Endothelial cell of umbilical vein (primary cell): ENCODE measurements around the gene B3GAT1. TPM values are rescaled to one million over a fixed set of nuclear protein-coding genes. Genes with fewer than 3 reads are reported as not detected.

Experiments
- BruUV-seq: library from RNA; stranded (reverse); fragments of 400-500 nt; replicated peaks from 2 replicates; lab custom pipeline; 2021; lab: Mats Ljungman, UMichigan
- CTCF ChIA-PET: fragments of 300-600, 350-600 bp; sonication (Branson Sonifier 250); formaldehyde crosslinking; loops from one replicate; lab custom pipeline; 2021; ENCODE audit warnings: antibody characterized with exemption, inconsistent platforms; lab: Charles Lee
- POLR2A ChIA-PET: fragments of 300-600, 350-600 bp; sonication (Branson Sonifier 250); formaldehyde crosslinking; loops from one replicate; lab custom pipeline; 2021; ENCODE audit warnings: antibody characterized with exemption, inconsistent platforms; lab: Charles Lee
- DNase-seq: peaks from one replicate; pipeline ENCODE4 v3.0.0-alpha.2; 2011; ENCODE audit warnings: low read depth, low spot score
- FAIRE-seq: peaks from 2 replicates; lab custom pipeline; 2011; peaks lifted over from hg19 to GRCh38; lab: Jason Lieb, UNC
- H2AFZ ChIP-seq: 2 replicates; pipeline ENCODE4 v1.6.0; 2012; ENCODE audit warnings: low read depth, low read length, control low read depth, inconsistent platforms
- H3K27ac ChIP-seq: 2 replicates; pipeline ENCODE4 v1.5.1; 2011; ENCODE audit warnings: low read depth, mild to moderate bottlenecking, control low read depth, low read length, moderate library complexity; ENCODE audit not compliant: insufficient read depth
- H3K27me3 ChIP-seq, 2 experiments: 2 replicates each; pipeline versions ENCODE4 v1.6.0 to v1.6.1; 2011; ENCODE audit warnings: low read length in 2 of 2, mixed read lengths in 1 of 2; ENCODE audit not compliant: control insufficient read depth in 2 of 2, insufficient read depth in 2 of 2
- H3K36me3 ChIP-seq, 2 experiments: 2 replicates in 1 of 2; 3 replicates in 1 of 2; pipeline ENCODE4 v1.5.1; 2011; ENCODE audit warnings: low read length in 2 of 2, mild to moderate bottlenecking in 1 of 2, moderate library complexity in 1 of 2; ENCODE audit not compliant: control insufficient read depth in 2 of 2, insufficient read depth in 2 of 2; ENCODE audit errors: extremely low read depth in 1 of 2
- H3K4me1 ChIP-seq: 3 replicates; pipeline ENCODE4 v1.5.1; 2011; ENCODE audit warnings: mild to moderate bottlenecking, low read length; ENCODE audit not compliant: control insufficient read depth, insufficient read depth; ENCODE audit errors: extremely low read depth
- H3K4me2 ChIP-seq: 2 replicates; pipeline ENCODE4 v1.6.1; 2011; ENCODE audit warnings: low read length, control low read depth, mixed read lengths; ENCODE audit not compliant: insufficient read depth
- H3K4me3 ChIP-seq, 3 experiments: fragments of 200-600 bp in 1 of 3; sonication (generic), shearing (Covaris generic) in 1 of 3; replicated peaks in 1 of 3; 2 replicates each; pipeline ENCODE4 v1.5.1; 2011 to 2016; ENCODE audit warnings: control low read depth in 3 of 3, low read length in 3 of 3, mild to moderate bottlenecking in 2 of 3, inconsistent platforms in 1 of 3, low read depth in 1 of 3, moderate library complexity in 1 of 3; ENCODE audit not compliant: insufficient read depth in 1 of 3
- H3K79me2 ChIP-seq: 2 replicates; pipeline ENCODE4 v1.6.0; 2012; ENCODE audit warnings: low read length, inconsistent platforms; ENCODE audit not compliant: control insufficient read depth, insufficient read depth
- H3K9ac ChIP-seq: replicated peaks from 2 replicates; pipeline ENCODE3; 2011; ENCODE audit warnings: low read length, control low read depth; ENCODE audit not compliant: insufficient read depth; ENCODE audit errors: extremely low read depth
- H3K9me1 ChIP-seq: replicated peaks from 3 replicates; pipeline ENCODE4 v1.6.0; 2011; ENCODE audit warnings: mild to moderate bottlenecking, low read length; ENCODE audit not compliant: control insufficient read depth, insufficient read depth; ENCODE audit errors: extremely low read depth
- H3K9me3 ChIP-seq: replicated peaks from 2 replicates; pipeline ENCODE4 v1.5.1; 2012; ENCODE audit warnings: low read length, inconsistent platforms; ENCODE audit not compliant: control insufficient read depth, insufficient read depth
- H4K20me1 ChIP-seq: replicated peaks from 2 replicates; pipeline ENCODE3; 2011; ENCODE audit warnings: mild to moderate bottlenecking, low read length; ENCODE audit not compliant: control insufficient read depth, insufficient read depth; ENCODE audit errors: extremely low read depth
- CTCF ChIP-seq, 2 donors: IDR thresholded peaks; 1 replicate in 1 of 2; 2 replicates in 1 of 2; pipeline ENCODE4 v1.5.1; 2011; ENCODE audit warnings: low read length in 2 of 2, mild to moderate bottlenecking in 2 of 2, moderate library complexity in 2 of 2, control low read depth in 1 of 2, inconsistent platforms in 1 of 2, low read depth in 1 of 2; ENCODE audit not compliant: insufficient read depth in 1 of 2; ENCODE audit errors: extremely low read depth in 1 of 2
- EZH2 ChIP-seq: IDR thresholded peaks from 2 replicates; pipeline ENCODE4 v1.6.1; 2012; ENCODE audit warnings: borderline replicate concordance, low read depth, mild to moderate bottlenecking, moderate library complexity, low read length, inconsistent platforms; ENCODE audit not compliant: severe bottlenecking
- FOS ChIP-seq: IDR thresholded peaks from 2 replicates; pipeline ENCODE4 v1.6.1; 2011; ENCODE audit warnings: mild to moderate bottlenecking, low read length, moderate library complexity, borderline replicate concordance; ENCODE audit not compliant: insufficient read depth
- JUN ChIP-seq: IDR thresholded peaks from 2 replicates; pipeline ENCODE4 v1.6.1; 2011; ENCODE audit warnings: borderline replicate concordance, low read depth; ENCODE audit not compliant: insufficient read length, insufficient read depth
- MAX ChIP-seq: IDR thresholded peaks from 2 replicates; pipeline ENCODE4 v1.6.1; 2011; ENCODE audit not compliant: insufficient read depth, insufficient read length
- MYC ChIP-seq: IDR thresholded peaks from one replicate; pipeline ENCODE4 v1.6.1; 2011; ENCODE audit warnings: mild to moderate bottlenecking, low read depth, low read length
- POLR2A ChIP-seq: IDR thresholded peaks from 2 replicates; pipeline ENCODE4 v1.6.1; 2012; ENCODE audit warnings: low read depth, mild to moderate bottlenecking, control low read depth, low read length
- POLR2AphosphoS5 ChIP-seq: IDR thresholded peaks from 2 replicates; pipeline ENCODE4 v1.6.1; 2012; ENCODE audit warnings: low read depth, mild to moderate bottlenecking, control low read depth, low read length, moderate library complexity; ENCODE audit not compliant: insufficient read depth
- dilution Hi-C: fragments of 300-500 bp; cut with MboI; formaldehyde crosslinking; loops from one replicate; pipeline ENCODE4 v1.15.0; 2019; ENCODE audit warnings: low sequenced_read_pairs; ENCODE audit not compliant: extremely low pct_ligation_motif_present
- intact Hi-C: fragments of 100-400 bp; cut with micrococcal nuclease; formaldehyde crosslinking; loops from one replicate; pipeline ENCODE4 v1.10.0; 2022
- polyA plus RNA-seq, 4 experiments: library from polyadenylated mRNA; depleted of rRNA in 3 of 4; stranded (reverse) in 3 of 4; unstranded in 1 of 4; fragments of >200 nt; gene quantifications; 2 replicates each; pipeline versions ENCODE4 v1.2.1 to v1.2.3, GENCODE V29; 2011 to 2012; ENCODE audit warnings: missing spikeins in 1 of 4
- total RNA-seq: library from RNA; stranded (reverse); gene quantifications from 2 replicates; pipeline ENCODE4 v1.2.3, GENCODE V29; 2021

Gene B3GAT1
- total and polyA plus RNA-seq, 2 donors (not counting 3 experiments of a cell fraction or from before 2014, with no cell fraction given) = 0.01 TPM; not detected in 1

- Histone ChIP-seq H3K36me3 (no peaks in the 10 kb centered on the region), H3K4me2 (no peak overlapping the region), H3K4me1 (no peaks in the 10 kb centered on the region), H3K4me3 (no peak overlapping the region), H2AFZ (no peak overlapping the region), H3K9ac (no peak overlapping the region), H3K9me1 (no peaks in the 10 kb centered on the region), H3K27me3 (no peaks in the 10 kb centered on the region), H4K20me1 (no peaks in the 10 kb centered on the region), H3K9me3 (no peaks in the 10 kb centered on the region), H3K27ac (no peak overlapping the region), H3K79me2 (no peaks in the 10 kb centered on the region)
- ChIA-PET POLR2A (no interaction called here), CTCF (no interaction called here)
- FAIRE-seq = no peak
- dilution Hi-C loops (no loop called here), intact Hi-C loops (no loop called here)
- TF ChIP-seq MYC (no peak), FOS (no peak), CTCF (IDR thresholded peaks at IDR 0.05; ENCODE audit: extremely low read depth in 1 of 2, insufficient read depth in 1 of 2, low read depth in 1 of 2, low read length in 2 of 2) (no peak), EZH2 (no peak), MAX (no peak), POLR2A (no peak), JUN (no peak), POLR2AphosphoS5 (no peak)
- no TSS peak for BruUV-seq
- DNase-seq = no peak
Measured at GRCh38 chr11:134397304-134398078, 14.6 kb downstream of the B3GAT1 start.
